DMS79 (cell line): ENCODE data around the gene PDE1A.

Experiments
- DNase-seq: peaks from one replicate; lab custom pipeline; 2025; lab: John Stamatoyannopoulos, UW

PDE1A gene

DNA sequence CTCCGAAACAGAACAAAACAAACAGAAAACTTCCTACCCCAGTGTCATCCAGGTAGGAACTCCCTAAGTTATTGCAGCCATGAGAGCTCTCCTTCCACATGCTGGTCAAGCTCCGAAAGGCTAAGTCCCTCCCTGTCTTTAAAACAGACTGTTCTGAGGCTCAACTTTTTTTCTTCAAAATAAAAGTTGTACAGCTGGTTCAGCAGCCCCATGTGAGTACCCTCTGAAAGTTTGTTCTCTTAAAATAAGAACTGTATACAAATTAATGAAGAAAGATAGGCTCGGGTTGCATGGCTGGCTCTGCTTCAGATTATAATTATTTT is at the start of gene PDE1A:
Gene PDE1A, minus strand, starts transcription at position 119 of the 323 bp plus-strand sequence.
- no peak for DNase-seq

DNA sequence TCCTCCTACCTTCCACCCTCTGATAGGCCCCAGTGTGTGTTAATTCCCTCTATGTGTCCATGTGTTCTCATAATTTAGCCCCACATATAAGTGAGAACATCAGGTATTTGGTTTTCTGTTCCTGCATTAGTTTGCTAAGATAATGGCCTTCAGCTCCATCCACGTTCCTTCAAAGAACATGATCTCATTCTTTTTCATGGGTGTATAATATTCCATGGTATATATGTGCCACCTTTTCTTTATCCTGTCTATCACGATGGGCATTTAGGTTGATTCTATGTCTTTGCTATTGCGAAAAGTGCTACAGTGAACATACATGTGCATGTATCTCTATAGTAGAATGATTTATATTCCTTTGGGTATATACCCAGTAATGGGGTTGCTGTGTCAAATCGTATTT is 46.8 kb upstream of the PDE1A start:
- no peak for DNase-seq

DNA sequence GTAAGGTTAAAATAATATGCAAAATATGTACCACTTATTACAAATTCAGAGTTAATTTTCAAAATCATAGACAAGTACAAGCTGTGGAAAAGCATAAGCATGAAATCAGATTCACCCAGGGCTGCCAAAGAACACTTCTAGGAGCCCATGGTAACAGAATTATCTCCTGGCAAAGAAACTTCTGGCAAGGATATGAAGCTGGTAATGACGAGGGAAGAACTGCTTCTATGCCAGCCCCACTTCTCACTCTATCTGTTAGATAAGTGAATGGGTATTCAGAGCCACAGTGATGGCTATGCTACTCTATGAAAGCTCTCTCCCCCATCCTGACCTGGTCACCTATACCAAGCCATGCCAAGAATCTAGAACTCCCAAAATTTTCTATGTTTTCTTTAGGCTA is 36.9 kb upstream of the PDE1A start:
- no peak for DNase-seq

DNA sequence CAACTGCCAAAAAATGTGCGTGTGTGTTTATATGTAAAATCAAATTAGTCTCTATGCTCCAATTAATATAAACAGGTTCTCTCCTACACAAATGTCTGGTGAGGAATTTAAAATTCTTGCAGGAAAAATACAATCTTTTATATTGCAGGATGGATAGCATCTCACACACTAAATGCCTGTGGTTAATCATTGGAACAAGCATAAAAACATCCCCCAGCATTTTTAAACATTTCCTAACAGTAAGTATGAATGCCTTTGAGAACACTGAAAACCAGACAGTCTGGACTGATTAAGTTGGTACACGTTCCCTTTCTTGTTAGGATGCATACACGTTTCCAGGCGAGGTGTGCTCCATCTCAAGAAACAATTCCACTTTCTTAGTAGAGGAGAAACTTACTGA is 29.9 kb upstream of the PDE1A start:
- DNase-seq = no peak

DNA sequence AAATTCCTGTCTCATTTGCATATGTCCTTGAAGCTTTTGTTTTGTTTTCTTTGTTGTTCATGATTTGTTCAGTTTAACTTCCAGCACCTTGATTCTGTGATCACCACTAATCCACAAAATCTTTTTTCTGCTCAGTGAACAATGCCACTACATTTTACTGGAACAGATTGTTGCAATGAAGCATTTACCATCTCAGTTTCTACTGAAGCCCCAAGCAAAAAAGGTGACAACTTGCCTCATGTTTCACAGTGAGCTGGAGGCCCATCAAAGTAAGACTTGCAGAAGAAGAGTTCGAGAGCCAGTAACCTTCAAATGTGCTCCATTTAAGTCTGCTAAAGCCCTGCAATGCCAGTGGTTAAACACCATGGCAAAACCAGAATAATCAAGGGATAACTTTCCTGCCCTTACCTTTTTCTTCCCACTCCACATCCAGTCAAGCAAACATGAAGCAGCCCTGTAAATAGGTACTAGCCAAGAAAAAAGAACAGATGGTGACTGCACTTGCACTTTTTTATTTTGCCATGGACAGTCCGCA is 25.7 kb upstream of the PDE1A start:
- no peak for DNase-seq

DNA sequence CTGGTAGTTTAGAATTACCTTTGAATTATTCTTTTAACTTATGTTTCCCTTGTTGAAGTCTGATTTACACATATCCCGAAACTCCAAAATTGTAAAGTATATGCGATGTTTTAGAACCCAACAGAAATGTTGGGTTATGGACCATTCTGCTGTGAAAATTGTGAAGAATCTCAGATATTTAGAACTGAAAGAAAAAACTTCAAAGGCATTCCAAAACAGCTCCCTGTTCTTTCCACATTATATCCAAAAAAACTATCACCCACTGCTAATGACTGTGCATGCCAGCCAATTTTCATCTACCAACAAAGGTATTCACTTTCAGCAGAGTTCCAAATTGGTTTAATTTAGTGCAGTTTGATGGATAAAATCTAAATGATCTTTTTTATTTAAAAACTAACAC is 21.5 kb upstream of the PDE1A start:
- DNase-seq = no peak

DNA sequence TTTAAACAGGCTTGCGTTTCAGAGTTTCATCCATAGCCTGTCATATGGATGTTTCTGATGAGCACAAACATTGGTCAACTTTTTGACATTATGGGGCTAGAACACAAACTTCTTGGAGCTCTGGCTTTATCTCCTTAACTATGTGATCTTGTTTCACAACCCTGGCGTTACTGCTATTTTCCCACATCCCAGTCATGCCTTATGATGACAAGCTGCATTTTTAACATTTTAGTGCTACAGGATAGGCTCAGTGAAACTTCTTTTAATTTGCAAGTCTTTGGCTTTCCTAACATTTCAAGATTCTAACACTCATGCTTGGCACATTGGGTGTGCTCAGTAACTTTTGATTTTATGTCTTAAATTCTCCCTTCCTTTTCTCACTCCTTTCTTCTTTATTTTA is 21.0 kb upstream of the PDE1A start:
- DNase-seq = no peak

DNA sequence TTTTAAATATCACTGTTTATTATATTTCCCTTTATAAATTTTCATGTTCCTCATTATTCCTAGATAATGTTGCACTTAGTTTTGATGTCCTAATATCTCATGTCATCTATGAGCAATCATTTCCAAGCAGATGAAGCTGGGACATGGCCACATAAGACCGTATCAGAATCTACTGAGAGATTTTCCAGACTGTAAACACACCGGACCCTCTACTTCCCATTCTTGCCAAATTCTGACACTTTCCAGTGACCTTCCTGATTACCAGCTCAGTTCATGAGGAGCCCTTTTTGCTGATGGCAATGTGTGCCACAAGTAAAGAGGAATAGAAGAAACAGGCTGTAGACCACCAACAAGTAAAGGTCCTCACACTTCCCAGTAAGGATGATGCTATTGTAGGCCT is 20.3 kb upstream of the PDE1A start:
- DNase-seq = no peak

DNA sequence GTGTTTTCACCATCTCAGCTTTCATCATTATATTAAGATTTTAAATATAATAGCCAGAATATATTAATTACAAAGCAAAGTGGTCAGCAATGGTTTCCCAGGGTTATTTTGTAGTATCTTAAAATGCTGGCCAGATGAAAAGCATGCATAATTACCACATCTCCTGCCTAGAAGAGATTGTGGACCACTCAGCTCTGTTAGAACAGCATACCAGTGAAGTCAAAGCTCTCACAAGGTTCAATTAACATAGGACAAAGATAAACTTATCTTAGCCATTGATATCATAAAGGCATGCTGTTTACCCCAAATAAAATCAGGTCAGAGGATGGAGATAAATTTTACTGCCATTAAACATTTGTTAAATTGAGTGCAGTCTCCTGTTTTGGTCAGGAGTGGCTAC is 19.3 kb upstream of the PDE1A start:
- DNase-seq = no peak

DNA sequence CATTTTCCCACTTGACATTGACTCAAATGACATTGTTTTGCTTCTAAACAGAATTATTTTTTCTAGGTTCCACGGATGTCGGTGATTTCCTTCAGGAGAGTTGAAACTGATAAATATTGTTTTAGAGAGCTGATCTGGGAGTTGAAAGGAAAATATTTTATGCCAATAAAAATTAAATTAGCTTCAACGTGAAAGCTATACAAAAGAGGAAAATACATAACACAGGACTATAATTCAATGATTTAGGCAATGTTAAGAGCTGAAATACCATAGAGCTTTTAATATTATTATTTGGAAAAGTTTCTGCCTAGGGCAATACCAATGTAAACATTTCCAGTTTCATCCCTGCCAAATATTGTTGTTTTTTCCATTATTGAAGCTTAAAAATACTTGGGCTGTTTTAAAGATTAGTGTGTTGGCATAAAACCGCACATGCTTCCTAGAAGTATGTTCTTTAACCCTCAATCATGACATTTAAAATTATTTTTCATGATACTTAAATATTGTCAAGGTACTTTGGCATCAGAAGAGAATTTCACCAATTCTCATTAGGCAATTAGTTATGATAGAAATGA is 18.6 kb upstream of the PDE1A start:
- no peak for DNase-seq

DNA sequence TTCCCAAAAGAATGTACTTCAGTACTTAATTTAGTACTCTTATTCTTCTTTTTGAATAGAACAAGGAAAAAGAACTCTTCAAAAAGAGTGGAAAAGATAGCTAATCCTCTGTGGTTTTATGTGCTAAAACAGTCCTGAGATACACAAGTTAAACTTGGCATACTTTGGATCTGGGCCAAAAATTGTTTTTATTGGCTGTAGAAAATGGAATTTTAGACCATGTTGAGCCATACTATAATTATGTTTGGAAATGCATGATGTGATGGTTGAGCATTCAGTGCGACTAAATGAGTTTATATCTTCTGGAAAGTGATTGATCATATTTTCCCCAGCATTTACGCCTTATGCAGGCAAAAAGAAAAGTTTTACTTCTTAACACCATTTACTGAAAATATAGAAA is 18.0 kb upstream of the PDE1A start:
- DNase-seq = no peak

DNA sequence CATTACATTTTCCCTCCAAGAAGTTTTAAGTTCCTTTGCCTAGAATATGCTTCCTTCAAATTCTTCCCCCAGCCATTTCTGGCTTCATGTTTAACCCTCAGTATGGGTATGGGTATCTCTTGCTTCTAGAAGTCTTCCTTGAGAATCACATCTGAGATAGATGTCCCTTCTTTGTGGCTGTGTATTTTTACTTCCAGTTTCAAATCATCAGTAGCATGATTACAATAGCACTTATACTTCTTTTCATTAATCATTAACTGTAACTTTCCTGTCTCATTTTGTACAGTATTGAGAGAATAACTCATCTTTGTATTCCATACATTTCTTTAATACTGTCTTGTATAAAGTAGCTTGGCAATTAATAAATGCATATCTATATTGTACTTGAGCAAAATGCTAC is 17.3 kb upstream of the PDE1A start:
- DNase-seq = no peak

DNA sequence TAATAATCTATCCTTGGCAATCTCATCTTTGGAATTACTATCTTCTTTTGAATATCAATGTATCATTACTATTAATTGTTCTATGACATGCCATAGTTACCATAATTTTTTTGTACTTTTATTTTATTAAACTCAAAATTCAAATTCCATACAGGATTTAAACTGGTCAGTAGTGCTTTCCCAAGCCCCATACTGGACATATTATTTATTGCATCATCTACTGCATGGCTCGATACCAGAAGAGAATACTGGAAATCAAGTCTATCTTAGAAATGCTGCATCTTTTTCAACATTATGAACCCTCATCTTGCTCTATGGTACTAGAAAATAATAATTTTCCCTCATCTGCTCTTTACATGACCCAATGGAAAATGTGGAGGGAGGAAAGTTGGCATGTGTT is 9.4 kb upstream of the PDE1A start:
- no peak for DNase-seq

DNA sequence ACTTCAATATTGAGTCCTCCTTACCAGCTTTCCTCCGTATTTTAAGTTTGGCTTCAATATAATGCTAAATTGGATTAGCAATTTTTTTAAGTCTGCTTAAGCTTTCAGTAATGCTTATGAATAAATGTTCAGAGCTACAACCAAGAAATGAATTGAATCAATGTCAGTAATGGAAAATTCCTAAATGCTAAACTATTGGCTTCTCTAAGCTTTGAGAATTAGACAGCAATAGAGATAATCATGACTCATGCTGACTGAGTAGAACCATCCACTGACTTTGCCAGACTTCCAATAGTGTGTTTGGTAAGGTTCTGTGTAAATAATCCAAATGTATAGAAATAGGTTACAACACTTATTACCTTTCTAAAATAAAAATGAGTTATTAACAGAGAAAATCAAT is 8.9 kb upstream of the PDE1A start:
- no peak for DNase-seq

DNA sequence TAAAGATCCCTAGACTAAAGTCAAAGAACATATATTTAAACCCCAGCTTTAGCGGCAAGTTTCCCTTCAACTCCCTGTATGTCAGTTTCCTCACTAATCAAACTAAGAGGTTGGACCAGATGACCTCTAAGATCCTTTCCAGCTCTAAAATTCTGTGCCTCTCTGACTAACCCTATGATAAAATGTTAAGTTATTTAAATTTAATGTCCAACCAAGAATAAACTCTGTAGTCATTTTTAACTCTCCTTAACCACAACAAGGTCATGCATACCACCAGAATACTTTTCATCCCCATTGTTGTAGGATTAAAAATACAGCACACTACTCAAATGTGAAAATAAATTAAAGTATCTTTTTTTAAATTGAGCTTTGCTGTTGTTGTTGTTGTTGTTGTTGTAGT is 5.2 kb upstream of the PDE1A start:
- no peak for DNase-seq

DNA sequence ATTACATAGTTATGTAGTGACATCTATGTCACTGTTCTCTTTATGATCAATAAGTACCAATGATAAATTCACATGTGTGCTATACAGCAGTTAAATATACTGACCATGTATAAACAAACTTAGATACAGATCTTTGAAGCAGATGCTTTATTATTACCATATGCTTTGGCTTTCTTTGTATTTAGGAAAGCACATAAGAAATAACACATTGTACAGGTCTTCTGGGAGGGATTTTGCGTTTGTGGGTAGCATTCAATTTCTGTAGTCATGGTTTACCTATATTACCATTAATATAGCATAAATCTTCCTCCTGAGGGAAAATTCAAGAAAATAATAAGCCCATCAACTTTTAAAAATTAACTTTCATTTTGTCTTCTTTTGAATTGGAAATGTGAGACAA is 1.6 kb upstream of the PDE1A start:
- no peak for DNase-seq

DNA sequence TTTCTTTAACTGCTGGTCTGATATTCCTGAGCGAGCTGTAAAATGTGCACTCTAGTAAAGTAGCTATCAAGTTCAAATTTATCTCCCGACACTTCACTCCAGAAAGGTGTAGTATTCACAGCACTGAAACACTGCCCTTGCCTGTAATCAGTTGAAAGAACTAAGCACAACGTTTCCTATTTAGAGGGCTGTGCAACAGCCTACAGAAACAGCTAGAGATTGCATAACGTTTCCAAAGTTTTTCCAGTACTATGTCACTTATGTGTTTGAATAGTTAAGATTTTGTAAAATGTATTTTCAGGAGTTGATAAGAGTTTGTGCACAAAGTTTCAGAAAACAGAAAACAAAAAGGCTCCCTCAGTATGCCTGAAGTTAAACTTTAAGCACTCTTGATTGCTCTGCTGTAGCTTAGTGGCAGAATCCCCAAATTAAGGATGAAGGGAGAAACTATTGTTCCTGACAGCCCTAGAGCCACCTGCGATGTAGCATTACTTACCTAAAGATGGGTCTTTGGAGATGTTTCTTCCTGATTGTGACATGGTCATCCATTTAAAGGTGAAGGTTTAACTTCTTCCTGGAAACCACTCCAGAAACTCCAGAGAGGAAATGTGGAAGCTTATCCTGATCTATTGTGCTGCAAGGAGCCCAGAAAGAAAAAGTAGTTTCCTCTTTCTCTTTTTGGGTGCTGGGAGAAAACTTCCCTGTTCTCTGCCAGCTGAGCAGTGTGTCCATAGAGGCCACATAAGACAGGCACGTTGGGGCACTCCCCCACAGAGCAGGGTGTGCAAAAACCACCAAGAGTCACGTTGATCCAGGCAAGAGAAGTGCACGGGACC is 536 bp downstream of the PDE1A start:
- DNase-seq = no peak

DNA sequence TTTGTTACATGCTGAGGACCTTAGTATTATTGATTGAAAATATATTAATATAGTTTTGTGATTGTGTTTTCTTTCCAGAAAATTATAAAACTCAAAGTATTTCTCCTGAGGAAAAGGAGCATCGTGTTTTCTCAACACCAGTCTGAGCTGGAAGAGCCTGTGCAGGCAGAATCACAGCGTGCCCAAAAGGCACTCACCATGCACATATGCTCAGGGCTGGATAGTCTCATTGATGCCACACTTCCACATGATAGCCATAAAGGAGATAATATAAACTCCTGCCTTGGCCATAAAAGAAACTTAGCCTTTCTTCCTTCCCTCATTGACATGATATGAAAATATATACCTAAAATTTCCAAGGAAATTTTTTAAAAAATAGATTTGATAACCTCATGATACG is 4.0 kb downstream of the PDE1A start:
- DNase-seq = no peak

DNA sequence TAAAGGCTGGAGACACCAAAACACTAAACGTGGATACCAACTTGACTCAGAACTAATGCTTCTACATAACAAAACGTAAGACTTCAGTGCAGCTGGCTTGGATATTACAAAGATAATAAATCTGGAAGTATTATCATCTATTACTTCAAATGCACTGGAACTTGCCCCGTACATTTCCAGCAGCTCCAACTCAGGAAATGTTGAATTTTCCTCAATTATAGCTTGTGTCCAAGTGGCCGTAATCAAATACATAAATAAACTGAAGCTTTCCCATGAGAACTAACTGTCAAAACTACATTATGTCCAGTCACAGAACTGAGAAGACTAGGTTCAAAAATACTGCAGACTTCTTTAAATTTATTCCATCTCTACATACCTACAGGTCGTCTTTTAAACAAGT is 6.2 kb downstream of the PDE1A start:
- DNase-seq = no peak

DNA sequence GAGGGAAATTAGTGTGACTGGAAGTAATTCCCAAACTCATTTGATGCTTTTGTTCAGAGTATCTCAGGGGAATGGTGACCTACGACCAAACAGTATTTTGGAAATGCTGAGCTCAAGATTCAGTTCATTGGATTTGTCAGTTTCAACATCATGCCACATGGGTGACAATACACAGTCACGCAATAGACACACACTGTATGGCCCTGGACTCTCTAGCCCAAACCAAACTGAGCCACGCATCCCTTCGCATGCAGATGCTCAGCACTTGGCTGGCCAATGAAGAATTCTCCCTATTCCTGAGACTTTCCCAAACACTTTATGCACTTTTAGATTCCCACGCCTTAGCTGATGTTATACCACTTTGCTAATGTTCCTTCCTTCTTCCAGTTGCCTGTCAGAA is 10.0 kb downstream of the PDE1A start:
- no peak for DNase-seq

DNA sequence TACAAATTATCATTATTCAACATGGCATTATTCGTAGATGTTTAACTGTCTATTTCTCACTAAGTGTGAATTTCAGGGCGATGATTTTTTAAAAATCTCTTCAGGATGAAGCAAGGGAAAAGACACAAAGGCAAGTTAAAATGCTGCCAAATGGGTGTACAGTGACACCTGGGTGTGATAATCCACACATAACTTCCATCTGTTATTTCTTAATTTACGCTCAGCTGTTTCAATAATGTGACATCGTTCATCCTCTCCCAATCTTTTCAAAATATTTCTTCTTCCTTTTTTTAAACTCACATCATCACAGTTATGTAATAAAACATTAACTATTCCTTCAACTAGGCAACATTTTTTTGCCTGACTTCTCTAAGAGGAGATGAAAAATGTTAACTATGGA is 10.6 kb downstream of the PDE1A start:
- no peak for DNase-seq

DNA sequence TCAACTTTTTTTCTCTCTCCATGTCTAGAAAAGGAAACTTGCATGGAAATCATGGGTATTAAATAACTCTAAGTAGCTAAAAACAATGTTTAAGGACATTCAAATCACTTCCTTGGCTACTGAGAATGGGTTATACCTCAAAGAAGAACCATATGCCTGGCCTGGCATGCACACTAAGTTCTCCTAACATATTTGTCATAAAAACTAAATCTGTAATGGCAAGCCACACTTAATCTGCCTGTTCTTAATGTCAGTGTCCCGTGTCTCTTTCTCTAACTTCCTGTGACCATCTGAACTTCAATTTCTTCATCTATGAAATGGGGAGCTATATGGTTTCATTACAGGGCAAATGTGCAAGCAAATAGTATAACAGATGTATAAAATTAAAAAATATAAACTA is 11.1 kb downstream of the PDE1A start:
- no peak for DNase-seq

DNA sequence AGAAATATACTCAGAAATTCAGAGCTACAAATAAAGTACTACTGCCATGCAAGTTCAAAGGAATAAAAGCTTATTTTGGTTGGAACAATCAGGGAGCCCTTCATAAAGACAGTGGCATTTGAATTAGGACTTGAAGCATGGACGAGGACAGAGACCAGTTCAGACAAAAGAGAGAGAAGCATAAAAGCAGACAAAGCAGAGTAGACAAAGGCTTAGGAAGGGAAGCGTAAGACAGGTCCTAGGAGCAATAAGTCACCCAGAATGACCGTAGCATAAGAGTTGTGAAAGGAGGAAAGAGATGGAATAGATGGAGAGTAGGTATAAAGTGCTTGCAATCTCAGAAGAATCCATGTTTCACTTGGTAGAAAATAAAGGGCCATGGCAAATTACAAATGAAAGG is 14.0 kb downstream of the PDE1A start:
- no peak for DNase-seq

DNA sequence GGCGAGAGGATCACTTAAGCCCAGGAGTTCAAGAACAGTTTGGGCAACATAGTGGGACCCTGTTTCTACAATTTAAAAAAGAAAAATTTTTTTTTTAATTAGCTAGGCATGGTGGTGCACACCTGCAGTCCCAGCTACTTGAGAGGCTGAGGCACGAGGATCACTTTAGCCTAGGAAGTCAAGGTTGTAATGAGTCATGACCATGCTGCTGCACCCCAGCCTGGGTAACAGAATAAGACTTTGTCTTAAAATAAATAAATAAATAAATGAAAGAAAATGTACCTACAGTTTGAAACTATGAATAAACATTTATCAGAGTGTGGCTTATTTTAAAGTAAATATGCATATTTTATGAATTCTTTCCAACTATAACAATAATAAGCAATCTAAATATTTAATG is 16.7 kb downstream of the PDE1A start:
- no peak for DNase-seq
